ENCODE measurements around the gene PLEKHJ1.

Gene PLEKHJ1

GRCh38 chr19:2193807-2194206 lies 42.3 kb downstream of the PLEKHJ1 start:
- no peak for TF ChIP-seq CTCF (IDR thresholded peaks at IDR 0.05; ENCODE audit: low read depth, low read length)
- DNase-seq = no peak
- Histone ChIP-seq H3K36me3 (peaks cover 78% of the 10 kb centered on the region), H3K4me3 (ENCODE audit: low read depth, low read length) (no peak overlapping the region), H3K27me3 (no peaks in the 10 kb centered on the region), H3K9me3 (no peaks in the 10 kb centered on the region), H3K4me1 (no peaks in the 10 kb centered on the region)

GRCh38 chr19:2192862-2193261 lies 43.3 kb downstream of the PLEKHJ1 start:
- Histone ChIP-seq H3K4me1 (no peaks in the 10 kb centered on the region), H3K4me3 (ENCODE audit: low read depth, low read length) (no peak overlapping the region), H3K27me3 (no peaks in the 10 kb centered on the region), H3K9me3 (no peaks in the 10 kb centered on the region), H3K36me3 (peaks cover 78% of the 10 kb centered on the region)
- TF ChIP-seq CTCF (IDR thresholded peaks at IDR 0.05; ENCODE audit: low read depth, low read length) = no peak
- DNase-seq = no peak

- no peak for DNase-seq
- H3K27me3 ChIP-seq = no peaks in the 10 kb centered on the region
- no peak overlapping the region for H3K4me3 ChIP-seq (ENCODE audit: low read depth, low read length)
- H3K4me1 ChIP-seq = no peaks in the 10 kb centered on the region
- peaks cover 81% of the 10 kb centered on the region for H3K36me3 ChIP-seq
- TF ChIP-seq CTCF (IDR thresholded peaks at IDR 0.05; ENCODE audit: low read depth, low read length) = no peak
- no peaks in the 10 kb centered on the region for H3K9me3 ChIP-seq
Measured at GRCh38 chr19:2191456-2192310, 44.4 kb downstream of the PLEKHJ1 start.

GRCh38 chr19:2190848-2191455 lies 45.2 kb downstream of the PLEKHJ1 start:
- Histone ChIP-seq H3K4me3 (ENCODE audit: low read depth, low read length) (no peak overlapping the region), H3K27me3 (no peaks in the 10 kb centered on the region), H3K4me1 (no peaks in the 10 kb centered on the region), H3K36me3 (peaks cover 82% of the 10 kb centered on the region), H3K9me3 (no peaks in the 10 kb centered on the region)
- no peak for TF ChIP-seq CTCF (IDR thresholded peaks at IDR 0.05; ENCODE audit: low read depth, low read length)
- DNase-seq = no peak

GRCh38 chr19:2189880-2190279 lies 46.2 kb downstream of the PLEKHJ1 start:
- no peak for DNase-seq
- H3K4me3 ChIP-seq (ENCODE audit: low read depth, low read length) = no peak overlapping the region
- no peaks in the 10 kb centered on the region; the same call in 1 of the 2 replicates for H3K4me1 ChIP-seq
- no peaks in the 10 kb centered on the region for H3K9me3 ChIP-seq
- H3K36me3 ChIP-seq = peaks cover 77% of the 10 kb centered on the region
- H3K27me3 ChIP-seq = no peaks in the 10 kb centered on the region
- no peak for TF ChIP-seq CTCF (IDR thresholded peaks at IDR 0.05; ENCODE audit: low read depth, low read length)
